ENCODE measurements around the gene LHX5. TPM values are rescaled to one million over a fixed set of nuclear protein-coding genes. Genes with fewer than 3 reads are reported as not detected.

Gene LHX5
- total RNA-seq, 1 experiment from 2014 or later, result not detected

- BruUV-seq (replicated peaks), result no TSS peak
- DNase-seq, result no peak
- TF ChIP-seq CTCF (IDR thresholded peaks at IDR 0.05; ENCODE audit: unreplicated experiment), result no peak
Measured at GRCh38 chr12:113453330-113453729, 18.3 kb downstream of the LHX5 start.

GRCh38 chr12:113452458-113452857 is 19.2 kb downstream of the LHX5 start:
- no peak overlapping the region for H3K4me3 Mint-ChIP-seq (ENCODE audit: low read depth, unreplicated experiment)
- no peaks in the 10 kb centered on the region for H3K4me1 Mint-ChIP-seq (ENCODE audit: low read depth, unreplicated experiment)
- CTCF ChIA-PET, result interaction anchor here (0.7 kb wide), 1 partner anchor 697 kb away, joined by 4 read pairs; no protein-coding TSS in a partner anchor
- no peak overlapping the region for H3K27ac Mint-ChIP-seq (ENCODE audit: unreplicated experiment)
- peaks cover 65% of the 10 kb centered on the region for H3K27me3 Mint-ChIP-seq (ENCODE audit: unreplicated experiment)
- intact Hi-C loops (cut with micrococcal nuclease; ENCODE audit: unreplicated experiment), result no loop called here
- no peak for TF ChIP-seq CTCF (IDR thresholded peaks at IDR 0.05; ENCODE audit: unreplicated experiment)
- BruUV-seq (replicated peaks), result no TSS peak
- no peak for DNase-seq
- H3K36me3 Mint-ChIP-seq (ENCODE audit: insufficient read depth, unreplicated experiment), result no peaks in the 10 kb centered on the region
- H3K9me3 Mint-ChIP-seq (ENCODE audit: low read depth, unreplicated experiment), result no peaks in the 10 kb centered on the region

More at GRCh38 chr12:113453330-113453729, 18.3 kb downstream of the LHX5 start:
- Mint-ChIP-seq H3K9me3 (ENCODE audit: low read depth, unreplicated experiment) (no peaks in the 10 kb centered on the region), H3K36me3 (ENCODE audit: insufficient read depth, unreplicated experiment) (no peaks in the 10 kb centered on the region), H3K27me3 (ENCODE audit: unreplicated experiment) (peaks cover 65% of the 10 kb centered on the region), H3K4me1 (ENCODE audit: low read depth, unreplicated experiment) (no peaks in the 10 kb centered on the region), H3K4me3 (ENCODE audit: low read depth, unreplicated experiment) (no peak overlapping the region), H3K27ac (ENCODE audit: unreplicated experiment) (no peak overlapping the region)
- intact Hi-C loops (cut with micrococcal nuclease; ENCODE audit: unreplicated experiment), result no loop called here
- CTCF ChIA-PET, result interaction anchor here (0.6 to 0.7 kb wide), 2 partner anchors 27 to 456 kb away, joined by 6 to 7 read pairs; no protein-coding TSS in a partner anchor

- CTCF ChIA-PET, result no interaction called here
- H3K36me3 Mint-ChIP-seq (ENCODE audit: insufficient read depth, unreplicated experiment), result no peaks in the 10 kb centered on the region
- no peak overlapping the region for H3K27ac Mint-ChIP-seq (ENCODE audit: unreplicated experiment)
- peaks cover 73% of the 10 kb centered on the region for H3K27me3 Mint-ChIP-seq (ENCODE audit: unreplicated experiment)
- peaks cover 4% of the 10 kb centered on the region for H3K9me3 Mint-ChIP-seq (ENCODE audit: low read depth, unreplicated experiment)
- no peak overlapping the region for H3K4me3 Mint-ChIP-seq (ENCODE audit: low read depth, unreplicated experiment)
- BruUV-seq (replicated peaks), result no TSS peak
- no peak for TF ChIP-seq CTCF (IDR thresholded peaks at IDR 0.05; ENCODE audit: unreplicated experiment)
- intact Hi-C loops (cut with micrococcal nuclease; ENCODE audit: unreplicated experiment), result no loop called here
- no peak for DNase-seq
- no peaks in the 10 kb centered on the region for H3K4me1 Mint-ChIP-seq (ENCODE audit: low read depth, unreplicated experiment)
Measured at GRCh38 chr12:113449839-113450238, 21.8 kb downstream of the LHX5 start.

- no peak for DNase-seq
- no peak overlapping the region for H3K27ac Mint-ChIP-seq (ENCODE audit: unreplicated experiment)
- no peaks in the 10 kb centered on the region for H3K4me1 Mint-ChIP-seq (ENCODE audit: low read depth, unreplicated experiment)
- no peaks in the 10 kb centered on the region for H3K36me3 Mint-ChIP-seq (ENCODE audit: insufficient read depth, unreplicated experiment)
- TF ChIP-seq CTCF (IDR thresholded peaks at IDR 0.05; ENCODE audit: unreplicated experiment), result no peak
- no TSS peak for BruUV-seq (replicated peaks)
- peaks cover 77% of the 10 kb centered on the region for H3K27me3 Mint-ChIP-seq (ENCODE audit: unreplicated experiment)
- no peak overlapping the region for H3K4me3 Mint-ChIP-seq (ENCODE audit: low read depth, unreplicated experiment)
- H3K9me3 Mint-ChIP-seq (ENCODE audit: low read depth, unreplicated experiment), result peaks cover 4% of the 10 kb centered on the region
- CTCF ChIA-PET, result no interaction called here
- intact Hi-C loops (cut with micrococcal nuclease; ENCODE audit: unreplicated experiment), result no loop called here
Measured at GRCh38 chr12:113449299-113449698, 22.4 kb downstream of the LHX5 start.
